ENCODE data around the gene THSD4. TPM values are rescaled to one million over a fixed set of nuclear protein-coding genes. Genes with fewer than 3 reads are reported as not detected.

The THSD4 gene
- total and polyA plus RNA-seq, 9 of the 15 experiments (the other 6 are each of a cell fraction or from before 2014, with no cell fraction given) = 0.04 TPM; not detected in 5

GRCh38 chr15:71312731-71313460, 197.6 kb downstream of the THSD4 start (continued):
- TF ChIP-seq ZMIZ1 (IDR thresholded peaks at IDR 0.05; ENCODE audit: low read depth in 2 of 2, low read length in 2 of 2) = no peak
- no peak for TF ChIP-seq HMG20A (CRISPR knock-in tag; conservative IDR thresholded peaks at IDR 0.05)
- TF ChIP-seq E2F1 (CRISPR knock-in tag; IDR thresholded peaks at IDR 0.05) = no peak

GRCh38 chr15:71313806-71314205, 198.5 kb downstream of the THSD4 start:
- ChIA-PET POLR2A (interaction anchor here (0.7 kb wide), 1 partner anchor 28 kb away, joined by 3 read pairs; no protein-coding TSS in a partner anchor), CTCF (ENCODE audit: low intra/inter-chr PET ratio) (no interaction called here)
- ATAC-seq = no peak
- no peak overlapping the region for H3K4me3 ChIP-seq
- FAIRE-seq = no peak
- intact Hi-C loops (cut with micrococcal nuclease) = no loop called here
- no peaks in the 10 kb centered on the region for H4K20me1 ChIP-seq (replicated peaks; ENCODE audit: control insufficient read depth, insufficient read depth, low read length)
- no peaks in the 10 kb centered on the region for H3K36me3 ChIP-seq (ENCODE audit: control insufficient read depth, insufficient read depth, low read length)
- BruUV-seq (replicated peaks) = no TSS peak
- no peaks in the 10 kb centered on the region for H3K9me3 ChIP-seq (replicated peaks; ENCODE audit: control insufficient read depth, insufficient read depth, low read depth, low read length)
- no peaks in the 10 kb centered on the region for H3K27me3 ChIP-seq (ENCODE audit: control insufficient read depth in 2 of 2, insufficient read depth in 2 of 2, low read length in 2 of 2)
- H3K79me2 ChIP-seq (ENCODE audit: control insufficient read depth, insufficient read depth, low read length) = no peaks in the 10 kb centered on the region
- no peak overlapping the region for H3K9ac ChIP-seq (ENCODE audit: insufficient read depth in 1 of 2, low read depth in 2 of 2, low read length in 2 of 2)
- H3K27ac ChIP-seq (ENCODE audit: extremely low read depth, low read depth, low read length) = no peak overlapping the region
- 0% methylated on average over 3 of the region's 3 CpGs for WGBS (ENCODE audit: insufficient coverage, low coverage, missing lambda C conversion rate)
- no peaks in the 10 kb centered on the region for H3K4me1 ChIP-seq (replicated peaks in 1 of 2; ENCODE audit: control insufficient read depth in 2 of 2, insufficient read depth in 2 of 2, low read length in 2 of 2)
- DNase-seq (ENCODE audit: extremely low read depth in 1 of 4, low spot score in 3 of 4) = no peak
- no peak overlapping the region for H2AFZ ChIP-seq (ENCODE audit: low read depth, low read length)
- in situ Hi-C loops (cut with MboI) = no loop called here
- no peak overlapping the region for H3K4me2 ChIP-seq (ENCODE audit: insufficient read depth, low read length)
- TF ChIP-seq THAP7 (CRISPR knock-in tag; IDR thresholded peaks at IDR 0.05) = no peak
- no peak for TF ChIP-seq ZNF408 (CRISPR knock-in tag; IDR thresholded peaks at IDR 0.05; ENCODE audit: low read depth)
- TF ChIP-seq ZSCAN32 (CRISPR knock-in tag; IDR thresholded peaks at IDR 0.05) = no peak
- TF ChIP-seq THRB (CRISPR knock-in tag; conservative IDR thresholded peaks at IDR 0.05) = no peak
- no peak for TF ChIP-seq SAFB (IDR thresholded peaks at IDR 0.05; ENCODE audit: borderline replicate concordance, low read depth, low read length)
- no peak for TF ChIP-seq SPI1 (IDR thresholded peaks at IDR 0.05; ENCODE audit: borderline replicate concordance, low read depth, low read length)
- no peak for TF ChIP-seq CEBPG (CRISPR knock-in tag; IDR thresholded peaks at IDR 0.05)
- TF ChIP-seq CEBPG (tag; conservative IDR thresholded peaks at IDR 0.05 in 1 of 2, IDR thresholded peaks at IDR 0.05 in 1 of 2) = no peak
- no peaks in the 10 kb centered on the region for H3K9me1 ChIP-seq (ENCODE audit: control insufficient read depth, insufficient read depth, low read length)
